Astrocyte (in vitro differentiated cells and primary cell): ENCODE data around the gene AP1B1.

Experiments
- EZH2 ChIP-seq: IDR thresholded peaks from 2 replicates; pipeline ENCODE4 v1.6.1; 2012; ENCODE audit warnings: mild to moderate bottlenecking, low read length, inconsistent platforms; ENCODE audit not compliant: insufficient read depth
- TF ChIP-seq, protein P1 (sequence below): IDR thresholded peaks from 2 replicates; pipeline ENCODE4 v1.5.1; 2011; ENCODE audit warnings: low read depth, mild to moderate bottlenecking, inconsistent platforms, low read length, moderate library complexity; ENCODE audit not compliant: insufficient read depth

DNA sequence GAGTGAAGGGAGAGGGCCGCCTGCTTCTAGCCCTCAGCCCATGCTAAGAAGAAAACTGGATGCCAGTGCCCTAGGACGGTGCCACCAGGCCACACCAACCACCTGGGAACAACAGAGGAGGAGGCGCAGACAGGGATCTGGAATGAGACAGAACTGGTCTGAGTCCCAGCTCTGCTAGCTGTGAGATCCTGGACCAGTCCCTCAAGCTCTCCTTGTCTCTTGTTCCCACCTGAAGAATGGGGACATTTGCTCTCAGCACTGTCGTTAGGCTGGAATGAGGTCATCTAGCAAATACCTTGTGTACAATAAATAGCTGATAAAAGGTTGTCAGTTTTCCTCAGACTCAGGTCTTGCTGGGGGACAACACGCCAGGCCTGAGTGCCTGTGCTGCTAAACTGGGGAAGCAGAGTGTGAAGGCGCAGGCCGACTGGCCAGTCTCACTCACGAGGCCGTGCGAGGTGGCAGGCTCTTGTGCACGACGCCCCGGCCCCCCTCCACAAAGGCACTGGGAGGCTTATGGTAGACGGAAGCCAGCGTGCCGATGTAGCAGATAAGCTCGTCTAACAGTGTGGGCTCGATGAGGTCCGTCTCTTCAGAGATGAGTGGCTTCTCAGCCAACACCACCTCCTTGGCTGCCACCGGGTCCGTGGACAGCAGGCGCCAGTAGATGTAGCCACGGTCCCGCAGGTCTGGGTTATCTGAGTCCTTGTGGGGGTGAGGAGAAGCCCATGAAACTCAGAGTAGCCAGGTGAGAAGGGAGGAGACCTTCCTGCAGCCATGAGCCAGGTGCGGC, 47.1 kb downstream of the AP1B1 start:
- TF ChIP-seq, protein P1, sequence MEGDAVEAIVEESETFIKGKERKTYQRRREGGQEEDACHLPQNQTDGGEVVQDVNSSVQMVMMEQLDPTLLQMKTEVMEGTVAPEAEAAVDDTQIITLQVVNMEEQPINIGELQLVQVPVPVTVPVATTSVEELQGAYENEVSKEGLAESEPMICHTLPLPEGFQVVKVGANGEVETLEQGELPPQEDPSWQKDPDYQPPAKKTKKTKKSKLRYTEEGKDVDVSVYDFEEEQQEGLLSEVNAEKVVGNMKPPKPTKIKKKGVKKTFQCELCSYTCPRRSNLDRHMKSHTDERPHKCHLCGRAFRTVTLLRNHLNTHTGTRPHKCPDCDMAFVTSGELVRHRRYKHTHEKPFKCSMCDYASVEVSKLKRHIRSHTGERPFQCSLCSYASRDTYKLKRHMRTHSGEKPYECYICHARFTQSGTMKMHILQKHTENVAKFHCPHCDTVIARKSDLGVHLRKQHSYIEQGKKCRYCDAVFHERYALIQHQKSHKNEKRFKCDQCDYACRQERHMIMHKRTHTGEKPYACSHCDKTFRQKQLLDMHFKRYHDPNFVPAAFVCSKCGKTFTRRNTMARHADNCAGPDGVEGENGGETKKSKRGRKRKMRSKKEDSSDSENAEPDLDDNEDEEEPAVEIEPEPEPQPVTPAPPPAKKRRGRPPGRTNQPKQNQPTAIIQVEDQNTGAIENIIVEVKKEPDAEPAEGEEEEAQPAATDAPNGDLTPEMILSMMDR = no peak
- no peak for TF ChIP-seq EZH2
